Fibroblast of lung (primary cell): ENCODE data around the gene PIGR. TPM values are rescaled to one million over a fixed set of nuclear protein-coding genes. Genes with fewer than 3 reads are reported as not detected.
"Not testable (repeated sequence)": the region's sequence is repeated elsewhere in the genome, so short reads cannot be mapped to it uniquely, and the experiment has no call there.

Experiments
- DNase-seq, 2 donors: peaks; one replicate each; pipeline versions ENCODE4 v3.0.0 to v3.0.0-alpha.2; 2010; ENCODE audit warnings: low read depth in 2 of 2
- H2AFZ ChIP-seq: 2 replicates; pipeline ENCODE4 v1.5.1; 2012; ENCODE audit warnings: low read length, control low read depth, inconsistent platforms
- H3K27ac ChIP-seq: 2 replicates; pipeline ENCODE4 v1.5.1; 2011; ENCODE audit warnings: low read length, control low read depth; ENCODE audit not compliant: insufficient read depth
- H3K27me3 ChIP-seq: 2 replicates; pipeline ENCODE4 v1.5.1; 2011; ENCODE audit warnings: mild to moderate bottlenecking, low read length; ENCODE audit not compliant: control insufficient read depth, insufficient read depth
- H3K36me3 ChIP-seq: 2 replicates; pipeline ENCODE4 v1.5.1; 2011; ENCODE audit warnings: low read length; ENCODE audit not compliant: control insufficient read depth, insufficient read depth
- H3K4me1 ChIP-seq: 2 replicates; pipeline ENCODE4 v1.5.1; 2011; ENCODE audit warnings: low read length; ENCODE audit not compliant: control insufficient read depth, insufficient read depth; ENCODE audit errors: extremely low read depth
- H3K4me2 ChIP-seq: 2 replicates; pipeline ENCODE4 v1.5.1; 2011; ENCODE audit warnings: low read length, control low read depth; ENCODE audit not compliant: insufficient read depth; ENCODE audit errors: extremely low read depth
- H3K4me3 ChIP-seq, 4 experiments: fragments of 200-600 bp in 1 of 4; sonication (generic) in 1 of 4; replicated peaks in 1 of 4; 2 replicates each; pipeline ENCODE4 v1.5.1; 2011 to 2016; ENCODE audit warnings: low read length in 4 of 4, low read depth in 3 of 4, mild to moderate bottlenecking in 3 of 4, control low read depth in 2 of 4, inconsistent platforms in 1 of 4, mixed read lengths in 1 of 4; ENCODE audit not compliant: insufficient read depth in 1 of 4; ENCODE audit errors: control extremely low read depth in 1 of 4
- H3K79me2 ChIP-seq: 2 replicates; pipeline ENCODE4 v1.5.1; 2012; ENCODE audit warnings: mild to moderate bottlenecking, low read length, inconsistent platforms; ENCODE audit not compliant: control insufficient read depth, insufficient read depth
- H3K9ac ChIP-seq: 2 replicates; pipeline ENCODE4 v1.5.1; 2011; ENCODE audit warnings: mild to moderate bottlenecking, low read length, control low read depth; ENCODE audit not compliant: insufficient read depth
- H3K9me3 ChIP-seq: 2 replicates; pipeline ENCODE4 v1.5.1; 2012; ENCODE audit warnings: low read depth, low read length; ENCODE audit not compliant: control insufficient read depth, insufficient read depth
- H4K20me1 ChIP-seq: 2 replicates; pipeline ENCODE4 v1.5.1; 2011; ENCODE audit warnings: low read length; ENCODE audit not compliant: control insufficient read depth, insufficient read depth; ENCODE audit errors: extremely low read depth
- EZH2 ChIP-seq: IDR thresholded peaks from 2 replicates; pipeline ENCODE4 v1.5.1; 2012; ENCODE audit warnings: low read length, control low read depth, mild to moderate bottlenecking; ENCODE audit errors: missing control alignments
- polyA plus RNA-seq, 2 donors: library from polyadenylated mRNA; depleted of rRNA in 1 of 2; stranded (reverse) in 1 of 2; unstranded in 1 of 2; fragments of >200 nt; gene quantifications; 2 replicates each; pipeline ENCODE4 v1.2.1, GENCODE V29; 2011 to 2012; ENCODE audit warnings: missing spikeins in 1 of 2
- total RNA-seq: library from RNA; depleted of rRNA; stranded (reverse); fragments of >200 nt; gene quantifications from 2 replicates; pipeline ENCODE4 v1.2.1, GENCODE V29; 2014
- TF ChIP-seq, protein P1 (sequence below), 2 donors: IDR thresholded peaks in 1 of 2; conservative IDR thresholded peaks in 1 of 2; 1 replicate in 1 of 2; 2 replicates in 1 of 2; pipeline ENCODE4 v1.5.1; 2011 to 2012; ENCODE audit warnings: low read length in 2 of 2, control low read depth in 1 of 2, inconsistent platforms in 1 of 2, low read depth in 1 of 2, mild to moderate bottlenecking in 1 of 2

Gene PIGR
- total and polyA plus RNA-seq, 2 donors (not counting 1 experiment from before 2014, with no cell fraction given), result not detected

GRCh38 chr1:206924592-206925105, 21.6 kb downstream of the PIGR start:
- no peaks in the 10 kb centered on the region for H4K20me1 ChIP-seq
- no peaks in the 10 kb centered on the region for H3K9me3 ChIP-seq
- no peak overlapping the region for H2AFZ ChIP-seq
- H3K79me2 ChIP-seq, result no peaks in the 10 kb centered on the region
- H3K27ac ChIP-seq, result no peak overlapping the region
- no peak overlapping the region for H3K4me3 ChIP-seq
- no peak for DNase-seq
- H3K9ac ChIP-seq, result no peak overlapping the region
- H3K27me3 ChIP-seq, result no peaks in the 10 kb centered on the region
- H3K4me2 ChIP-seq, result no peak overlapping the region
- no peak for TF ChIP-seq EZH2
- TF ChIP-seq, protein P1, sequence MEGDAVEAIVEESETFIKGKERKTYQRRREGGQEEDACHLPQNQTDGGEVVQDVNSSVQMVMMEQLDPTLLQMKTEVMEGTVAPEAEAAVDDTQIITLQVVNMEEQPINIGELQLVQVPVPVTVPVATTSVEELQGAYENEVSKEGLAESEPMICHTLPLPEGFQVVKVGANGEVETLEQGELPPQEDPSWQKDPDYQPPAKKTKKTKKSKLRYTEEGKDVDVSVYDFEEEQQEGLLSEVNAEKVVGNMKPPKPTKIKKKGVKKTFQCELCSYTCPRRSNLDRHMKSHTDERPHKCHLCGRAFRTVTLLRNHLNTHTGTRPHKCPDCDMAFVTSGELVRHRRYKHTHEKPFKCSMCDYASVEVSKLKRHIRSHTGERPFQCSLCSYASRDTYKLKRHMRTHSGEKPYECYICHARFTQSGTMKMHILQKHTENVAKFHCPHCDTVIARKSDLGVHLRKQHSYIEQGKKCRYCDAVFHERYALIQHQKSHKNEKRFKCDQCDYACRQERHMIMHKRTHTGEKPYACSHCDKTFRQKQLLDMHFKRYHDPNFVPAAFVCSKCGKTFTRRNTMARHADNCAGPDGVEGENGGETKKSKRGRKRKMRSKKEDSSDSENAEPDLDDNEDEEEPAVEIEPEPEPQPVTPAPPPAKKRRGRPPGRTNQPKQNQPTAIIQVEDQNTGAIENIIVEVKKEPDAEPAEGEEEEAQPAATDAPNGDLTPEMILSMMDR (conservative IDR thresholded peaks at IDR 0.05 in 1 of 2, IDR thresholded peaks at IDR 0.05 in 1 of 2; ENCODE audit: low read depth in 1 of 2, low read length in 2 of 2), result no peak
- no peaks in the 10 kb centered on the region for H3K36me3 ChIP-seq
- no peaks in the 10 kb centered on the region for H3K4me1 ChIP-seq

GRCh38 chr1:206923961-206924557, 22.2 kb downstream of the PIGR start:
- H3K27me3 ChIP-seq, H3K36me3 ChIP-seq, H3K9me3 ChIP-seq, DNase-seq, H3K27ac ChIP-seq, H3K4me3 ChIP-seq, H3K4me1 ChIP-seq, H3K4me2 ChIP-seq, H3K9ac ChIP-seq, H2AFZ ChIP-seq, H3K79me2 ChIP-seq, H4K20me1 ChIP-seq: not testable (repeated sequence)

DNA sequence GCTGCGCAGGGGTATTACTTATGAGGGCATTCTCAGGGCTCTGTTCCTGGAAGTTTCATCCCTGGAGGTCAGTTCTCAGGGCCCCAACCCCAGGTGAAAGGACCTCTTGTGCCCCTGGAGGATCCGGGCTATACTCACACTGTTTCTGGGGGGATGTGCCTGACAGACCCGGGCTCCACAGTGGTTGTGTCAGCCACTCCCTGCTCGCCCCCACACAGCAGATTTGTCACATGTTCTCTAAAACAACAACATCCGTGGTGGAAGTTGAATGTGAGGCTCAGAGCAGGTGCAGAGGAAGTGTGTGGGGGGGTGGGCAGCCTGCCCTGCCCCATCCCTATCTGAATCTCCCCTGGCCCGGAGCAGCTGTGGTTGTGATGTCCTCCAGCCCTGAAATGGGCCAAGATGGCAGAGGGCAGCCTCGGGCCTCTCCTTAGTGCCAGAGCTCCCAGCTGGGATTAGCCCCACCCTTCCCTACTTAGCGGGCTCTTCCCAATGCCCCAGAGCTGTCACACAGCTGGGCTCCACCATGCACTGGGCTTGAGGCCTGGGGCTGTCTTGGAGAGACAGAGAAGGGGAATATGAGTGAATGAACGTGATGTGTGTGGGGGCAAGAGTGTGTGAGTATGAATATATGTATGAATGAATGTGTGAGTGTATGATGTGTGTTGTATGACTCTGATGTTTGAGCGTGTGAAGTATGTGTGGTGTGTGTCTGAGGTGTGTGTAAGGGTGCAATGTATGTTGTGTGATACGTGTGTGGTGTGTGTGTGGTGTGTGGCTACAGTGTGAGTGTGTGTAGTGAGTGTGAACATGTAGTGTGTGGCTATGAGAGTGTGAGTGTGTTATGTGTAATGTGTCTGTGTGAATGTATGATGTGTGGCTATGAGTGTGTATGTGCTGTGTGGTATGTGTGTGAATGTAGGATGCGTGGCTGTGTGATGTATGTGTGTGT, 23.0 kb downstream of the PIGR start:
- Histone ChIP-seq H4K20me1 (no peaks in the 10 kb centered on the region), H3K36me3 (no peaks in the 10 kb centered on the region), H3K79me2 (no peaks in the 10 kb centered on the region), H3K4me1 (no peaks in the 10 kb centered on the region), H3K4me3 (no peak overlapping the region), H3K9ac (no peak overlapping the region), H3K27ac (no peak overlapping the region), H3K27me3 (no peaks in the 10 kb centered on the region), H2AFZ (no peak overlapping the region), H3K9me3 (no peaks in the 10 kb centered on the region), H3K4me2 (no peak overlapping the region)
- DNase-seq, result no peak
- TF ChIP-seq, protein P1 (conservative IDR thresholded peaks at IDR 0.05 in 1 of 2, IDR thresholded peaks at IDR 0.05 in 1 of 2; ENCODE audit: low read depth in 1 of 2, low read length in 2 of 2), result no peak
- no peak for TF ChIP-seq EZH2
